ENCODE measurements around the gene ROR2.

ROR2 gene

GRCh38 chr9:91880378-91880972 lies 69.6 kb downstream of the ROR2 start:
- WGBS (ENCODE audit: insufficient coverage, insufficient read length), result no CpG with 5 or more reads among the region's 3 CpGs
- no peaks in the 10 kb centered on the region; the same call in 1 of the 2 replicates for H3K9me3 ChIP-seq (ENCODE audit: control insufficient read depth, insufficient read depth, low read length)
- H3K4me3 ChIP-seq (ENCODE audit: low read length), result no peak overlapping the region
- peaks cover 6% of the 10 kb centered on the region for H3K4me1 ChIP-seq (ENCODE audit: control insufficient read depth, insufficient read depth, low read length)
- no peaks in the 10 kb centered on the region for H3K27me3 ChIP-seq (ENCODE audit: control insufficient read depth, insufficient read depth, low read length)
- H3K27ac ChIP-seq (ENCODE audit: low read length), result no peak overlapping the region
- H3K36me3 ChIP-seq (ENCODE audit: control insufficient read depth, insufficient read depth, low read length), result no peaks in the 10 kb centered on the region
- no peak for DNase-seq (ENCODE audit: low read depth, low spot score)

GRCh38 chr9:91879231-91879630 lies 70.8 kb downstream of the ROR2 start:
- Histone ChIP-seq H3K9me3 (ENCODE audit: control insufficient read depth, insufficient read depth, low read length) (no peaks in the 10 kb centered on the region; the same call in 1 of the 2 replicates), H3K4me3 (ENCODE audit: low read length) (no peak overlapping the region), H3K27me3 (ENCODE audit: control insufficient read depth, insufficient read depth, low read length) (no peaks in the 10 kb centered on the region), H3K36me3 (ENCODE audit: control insufficient read depth, insufficient read depth, low read length) (no peaks in the 10 kb centered on the region), H3K27ac (ENCODE audit: low read length) (no peak overlapping the region), H3K4me1 (ENCODE audit: control insufficient read depth, insufficient read depth, low read length) (0 out of 2 replicates have a peak, but pooled peaks cover 2% of the 10 kb centered on the region)
- DNase-seq (ENCODE audit: low read depth, low spot score), result no peak
- no CpG with 5 or more reads among the region's 1 CpG for WGBS (ENCODE audit: insufficient coverage, insufficient read length)

- DNase-seq (ENCODE audit: low read depth, low spot score), result no peak
- Histone ChIP-seq H3K27ac (ENCODE audit: low read length) (no peak overlapping the region), H3K4me1 (ENCODE audit: control insufficient read depth, insufficient read depth, low read length) (no peaks in the 10 kb centered on the region), H3K4me3 (ENCODE audit: low read length) (no peak overlapping the region), H3K27me3 (ENCODE audit: control insufficient read depth, insufficient read depth, low read length) (no peaks in the 10 kb centered on the region), H3K36me3 (ENCODE audit: control insufficient read depth, insufficient read depth, low read length) (no peaks in the 10 kb centered on the region), H3K9me3 (ENCODE audit: control insufficient read depth, insufficient read depth, low read length) (no peaks in the 10 kb centered on the region)
- whole genome bisulfite sequencing (ENCODE audit: insufficient coverage, insufficient read length), result no CpG with 5 or more reads among the region's 6 CpGs
Observed at GRCh38 chr9:91873637-91874051, 76.4 kb downstream of the ROR2 start.

GRCh38 chr9:91868732-91869391 lies 81.2 kb downstream of the ROR2 start:
- Histone ChIP-seq H3K4me1 (ENCODE audit: control insufficient read depth, insufficient read depth, low read length) (no peaks in the 10 kb centered on the region), H3K27ac (ENCODE audit: low read length) (no peak overlapping the region), H3K27me3 (ENCODE audit: control insufficient read depth, insufficient read depth, low read length) (no peaks in the 10 kb centered on the region), H3K9me3 (ENCODE audit: control insufficient read depth, insufficient read depth, low read length) (no peaks in the 10 kb centered on the region), H3K4me3 (ENCODE audit: low read length) (no peak overlapping the region), H3K36me3 (ENCODE audit: control insufficient read depth, insufficient read depth, low read length) (no peaks in the 10 kb centered on the region)
- WGBS (ENCODE audit: insufficient coverage, insufficient read length), result no CpG with 5 or more reads among the region's 5 CpGs
- DNase-seq (ENCODE audit: low read depth, low spot score), result no peak

GRCh38 chr9:91867740-91868139 lies 82.3 kb downstream of the ROR2 start:
- Histone ChIP-seq H3K9me3 (ENCODE audit: control insufficient read depth, insufficient read depth, low read length) (no peaks in the 10 kb centered on the region), H3K36me3 (ENCODE audit: control insufficient read depth, insufficient read depth, low read length) (no peaks in the 10 kb centered on the region), H3K27me3 (ENCODE audit: control insufficient read depth, insufficient read depth, low read length) (no peaks in the 10 kb centered on the region), H3K27ac (ENCODE audit: low read length) (no peak overlapping the region), H3K4me3 (ENCODE audit: low read length) (no peak overlapping the region), H3K4me1 (ENCODE audit: control insufficient read depth, insufficient read depth, low read length) (no peaks in the 10 kb centered on the region)
- WGBS (ENCODE audit: insufficient coverage, insufficient read length), result 100% methylated on average over 1 of the region's 6 CpGs
- DNase-seq (ENCODE audit: low read depth, low spot score), result no peak

- Histone ChIP-seq H3K36me3 (ENCODE audit: control insufficient read depth, insufficient read depth, low read length) (no peaks in the 10 kb centered on the region), H3K9me3 (ENCODE audit: control insufficient read depth, insufficient read depth, low read length) (no peaks in the 10 kb centered on the region), H3K27ac (ENCODE audit: low read length) (no peak overlapping the region), H3K4me1 (ENCODE audit: control insufficient read depth, insufficient read depth, low read length) (no peaks in the 10 kb centered on the region), H3K4me3 (ENCODE audit: low read length) (no peak overlapping the region), H3K27me3 (ENCODE audit: control insufficient read depth, insufficient read depth, low read length) (no peaks in the 10 kb centered on the region)
- no CpG with 5 or more reads among the region's 5 CpGs for WGBS (ENCODE audit: insufficient coverage, insufficient read length)
- no peak for DNase-seq (ENCODE audit: low read depth, low spot score)
Observed at GRCh38 chr9:91865041-91865440, 85.0 kb downstream of the ROR2 start.

- WGBS (ENCODE audit: insufficient coverage, insufficient read length), result no CpG with 5 or more reads among the region's 4 CpGs
- Histone ChIP-seq H3K4me3 (ENCODE audit: low read length) (no peak overlapping the region), H3K27me3 (ENCODE audit: control insufficient read depth, insufficient read depth, low read length) (no peaks in the 10 kb centered on the region), H3K36me3 (ENCODE audit: control insufficient read depth, insufficient read depth, low read length) (no peaks in the 10 kb centered on the region), H3K27ac (ENCODE audit: low read length) (no peak overlapping the region), H3K4me1 (ENCODE audit: control insufficient read depth, insufficient read depth, low read length) (no peaks in the 10 kb centered on the region), H3K9me3 (ENCODE audit: control insufficient read depth, insufficient read depth, low read length) (no peaks in the 10 kb centered on the region)
- DNase-seq (ENCODE audit: low read depth, low spot score), result no peak
Observed at GRCh38 chr9:91864380-91864779, 85.6 kb downstream of the ROR2 start.

GRCh38 chr9:91863469-91863868 lies 86.6 kb downstream of the ROR2 start:
- Histone ChIP-seq H3K4me1 (ENCODE audit: control insufficient read depth, insufficient read depth, low read length) (no peaks in the 10 kb centered on the region), H3K27ac (ENCODE audit: low read length) (no peak overlapping the region), H3K9me3 (ENCODE audit: control insufficient read depth, insufficient read depth, low read length) (no peaks in the 10 kb centered on the region), H3K27me3 (ENCODE audit: control insufficient read depth, insufficient read depth, low read length) (no peaks in the 10 kb centered on the region), H3K36me3 (ENCODE audit: control insufficient read depth, insufficient read depth, low read length) (no peaks in the 10 kb centered on the region), H3K4me3 (ENCODE audit: low read length) (no peak overlapping the region)
- WGBS (ENCODE audit: insufficient coverage, insufficient read length), result no CpG with 5 or more reads among the region's 4 CpGs
- DNase-seq (ENCODE audit: low read depth, low spot score), result no peak

- no peak for DNase-seq (ENCODE audit: low read depth, low spot score)
- H3K4me3 ChIP-seq (ENCODE audit: low read length), result no peak overlapping the region
- H3K27ac ChIP-seq (ENCODE audit: low read length), result no peak overlapping the region
- WGBS (ENCODE audit: insufficient coverage, insufficient read length), result no CpG with 5 or more reads among the region's 17 CpGs
- H3K9me3 ChIP-seq (ENCODE audit: control insufficient read depth, insufficient read depth, low read length), result no peaks in the 10 kb centered on the region
- H3K4me1 ChIP-seq (ENCODE audit: control insufficient read depth, insufficient read depth, low read length), result peaks cover 5% of the 10 kb centered on the region
- 0 out of 2 replicates have a peak, but pooled peaks cover 2% of the 10 kb centered on the region for H3K36me3 ChIP-seq (ENCODE audit: control insufficient read depth, insufficient read depth, low read length)
- H3K27me3 ChIP-seq (ENCODE audit: control insufficient read depth, insufficient read depth, low read length), result no peaks in the 10 kb centered on the region
Observed at GRCh38 chr9:91858213-91859030, 91.6 kb downstream of the ROR2 start.

GRCh38 chr9:91857291-91858212 lies 92.5 kb downstream of the ROR2 start:
- no CpG with 5 or more reads among the region's 27 CpGs for WGBS (ENCODE audit: insufficient coverage, insufficient read length)
- 0 out of 2 replicates have a peak, but pooled peaks cover 2% of the 10 kb centered on the region for H3K36me3 ChIP-seq (ENCODE audit: control insufficient read depth, insufficient read depth, low read length)
- peaks cover 5% of the 10 kb centered on the region for H3K4me1 ChIP-seq (ENCODE audit: control insufficient read depth, insufficient read depth, low read length)
- no peaks in the 10 kb centered on the region for H3K9me3 ChIP-seq (ENCODE audit: control insufficient read depth, insufficient read depth, low read length)
- no peak overlapping the region for H3K4me3 ChIP-seq (ENCODE audit: low read length)
- DNase-seq (ENCODE audit: low read depth, low spot score), result no peak
- no peak overlapping the region for H3K27ac ChIP-seq (ENCODE audit: low read length)
- no peaks in the 10 kb centered on the region for H3K27me3 ChIP-seq (ENCODE audit: control insufficient read depth, insufficient read depth, low read length)

All from iPS DF 6.9 (cell line).